Fibroblast of villous mesenchyme (primary cell): Measurements from ENCODE around the gene SOST. TPM values are rescaled to one million over a fixed set of nuclear protein-coding genes. Genes with fewer than 3 reads are reported as not detected.
"Not testable (repeated sequence)": the region's sequence is repeated elsewhere in the genome, so short reads cannot be mapped to it uniquely, and the experiment has no call there.

Source experiments
- DNase-seq: peaks from one replicate; pipeline ENCODE4 v3.0.0-alpha.2; 2010; ENCODE audit warnings: low read depth
- H3K4me3 ChIP-seq: 2 replicates; pipeline ENCODE4 v1.5.1; 2011; ENCODE audit warnings: low read depth, mild to moderate bottlenecking, low read length
- total RNA-seq: library from RNA; depleted of rRNA; stranded (reverse); fragments of >200 nt; gene quantifications from 2 replicates; pipeline ENCODE4 v1.2.3, GENCODE V29; 2012
- TF ChIP-seq, protein P1 (sequence below): IDR thresholded peaks from 2 replicates; pipeline ENCODE4 v1.5.1; 2012; ENCODE audit warnings: low read depth, mild to moderate bottlenecking, low read length; ENCODE audit not compliant: insufficient read depth

Gene SOST
- not detected in 2 replicates for total RNA-seq

DNA sequence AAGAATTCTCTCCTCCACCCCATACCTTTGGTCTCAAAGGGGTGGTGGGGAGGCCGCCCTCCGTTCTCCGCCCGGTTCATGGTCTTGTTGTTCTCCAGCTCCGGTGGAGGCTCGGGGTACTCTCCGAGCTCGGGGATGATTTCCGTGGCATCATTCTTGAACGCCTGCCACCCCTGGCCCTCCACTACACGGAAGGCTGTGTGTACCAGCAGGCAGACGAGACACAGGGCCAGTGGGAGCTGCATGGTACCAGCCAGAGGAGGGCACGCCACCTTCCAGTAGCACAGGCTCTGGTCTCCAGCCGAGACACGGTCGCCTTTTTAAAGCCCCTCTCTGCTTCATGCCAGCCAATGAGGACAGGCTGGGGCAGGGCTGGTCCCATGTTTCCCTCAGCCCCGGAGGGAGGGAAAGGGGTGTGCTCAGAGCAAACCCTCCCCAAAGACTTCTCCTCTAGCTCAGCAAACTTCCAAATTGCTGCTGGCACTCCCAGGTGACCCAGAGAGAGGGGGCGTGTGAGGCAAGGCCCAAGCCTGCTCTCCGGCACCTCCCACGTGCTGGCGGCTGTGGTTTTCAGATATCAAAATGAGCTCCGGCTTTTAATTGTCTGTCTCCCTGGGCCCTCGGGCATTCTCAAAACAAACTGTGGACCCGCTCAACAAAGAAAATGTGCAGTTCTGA, at the start of gene SOST:
Gene SOST (minus strand): TSS at position 295 of the 678 bp plus-strand sequence. CDS start 50 bp downstream, at position 245.
- no peak for DNase-seq
- TF ChIP-seq, protein P1, sequence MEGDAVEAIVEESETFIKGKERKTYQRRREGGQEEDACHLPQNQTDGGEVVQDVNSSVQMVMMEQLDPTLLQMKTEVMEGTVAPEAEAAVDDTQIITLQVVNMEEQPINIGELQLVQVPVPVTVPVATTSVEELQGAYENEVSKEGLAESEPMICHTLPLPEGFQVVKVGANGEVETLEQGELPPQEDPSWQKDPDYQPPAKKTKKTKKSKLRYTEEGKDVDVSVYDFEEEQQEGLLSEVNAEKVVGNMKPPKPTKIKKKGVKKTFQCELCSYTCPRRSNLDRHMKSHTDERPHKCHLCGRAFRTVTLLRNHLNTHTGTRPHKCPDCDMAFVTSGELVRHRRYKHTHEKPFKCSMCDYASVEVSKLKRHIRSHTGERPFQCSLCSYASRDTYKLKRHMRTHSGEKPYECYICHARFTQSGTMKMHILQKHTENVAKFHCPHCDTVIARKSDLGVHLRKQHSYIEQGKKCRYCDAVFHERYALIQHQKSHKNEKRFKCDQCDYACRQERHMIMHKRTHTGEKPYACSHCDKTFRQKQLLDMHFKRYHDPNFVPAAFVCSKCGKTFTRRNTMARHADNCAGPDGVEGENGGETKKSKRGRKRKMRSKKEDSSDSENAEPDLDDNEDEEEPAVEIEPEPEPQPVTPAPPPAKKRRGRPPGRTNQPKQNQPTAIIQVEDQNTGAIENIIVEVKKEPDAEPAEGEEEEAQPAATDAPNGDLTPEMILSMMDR, result no peak
- no peak within 1 kb of the TSS for H3K4me3 ChIP-seq

DNA sequence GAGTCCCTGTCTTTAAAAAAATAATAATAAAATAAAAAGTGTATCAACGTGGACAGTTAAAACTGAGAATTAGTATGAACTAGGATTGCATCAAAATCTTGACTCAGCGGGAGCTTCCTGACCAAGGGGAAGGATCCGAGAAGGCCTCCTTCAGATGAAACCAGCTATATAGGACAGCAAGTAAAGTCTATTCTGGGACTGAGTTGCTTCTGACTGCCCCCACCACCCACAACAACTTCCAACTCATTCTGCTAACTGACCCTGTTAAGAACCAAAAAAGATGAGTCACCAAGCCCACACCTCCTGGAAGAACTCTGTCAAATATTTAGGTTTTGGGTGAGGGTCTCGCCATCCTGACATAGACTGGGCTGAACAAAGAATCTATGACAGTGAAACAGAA, 49.5 kb upstream of the SOST start:
- TF ChIP-seq, protein P1, result no peak
- no peak overlapping the region for H3K4me3 ChIP-seq
- no peak for DNase-seq

DNA sequence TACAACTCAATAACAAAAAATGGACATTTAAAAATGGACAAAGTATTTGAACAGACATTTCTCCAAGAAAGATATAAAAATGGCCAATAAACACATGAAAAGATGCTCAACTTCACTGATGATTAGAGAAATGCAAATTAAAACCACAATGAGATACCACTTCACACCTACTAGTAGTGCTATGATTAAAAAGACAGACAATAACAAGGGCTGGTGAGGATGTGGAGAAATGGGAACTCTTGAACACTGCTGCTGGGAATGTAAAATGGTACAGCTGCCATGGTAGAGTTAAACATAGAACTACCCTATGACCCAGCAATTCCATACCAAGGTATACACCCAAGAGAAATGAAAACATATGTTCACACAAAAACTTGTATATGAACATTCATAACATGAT, 46.5 kb upstream of the SOST start:
- DNase-seq, result no peak
- TF ChIP-seq, protein P1, result no peak
- H3K4me3 ChIP-seq, result no peak overlapping the region

DNA sequence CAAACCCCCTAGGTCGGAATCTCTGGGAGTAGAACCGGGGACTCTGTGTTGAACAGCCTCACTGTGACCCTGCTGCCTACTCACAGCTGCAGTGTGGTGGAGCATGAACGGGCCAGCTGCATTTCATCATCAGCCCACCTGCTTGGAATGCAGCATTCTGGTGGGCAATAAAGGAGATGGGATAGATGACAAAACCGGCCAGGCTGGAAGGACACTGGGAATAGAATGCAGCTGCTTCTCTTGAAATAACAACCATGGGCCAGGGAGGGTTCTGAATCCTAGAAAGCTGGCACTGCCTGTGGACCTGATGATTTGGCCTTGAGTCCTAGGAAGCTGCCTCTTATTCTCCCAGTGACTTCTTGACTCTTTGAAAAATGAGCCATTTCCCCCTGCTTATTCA, 45.2 kb upstream of the SOST start:
- DNase-seq, result no peak
- H3K4me3 ChIP-seq, result no peak overlapping the region
- TF ChIP-seq, protein P1, result no peak

DNA sequence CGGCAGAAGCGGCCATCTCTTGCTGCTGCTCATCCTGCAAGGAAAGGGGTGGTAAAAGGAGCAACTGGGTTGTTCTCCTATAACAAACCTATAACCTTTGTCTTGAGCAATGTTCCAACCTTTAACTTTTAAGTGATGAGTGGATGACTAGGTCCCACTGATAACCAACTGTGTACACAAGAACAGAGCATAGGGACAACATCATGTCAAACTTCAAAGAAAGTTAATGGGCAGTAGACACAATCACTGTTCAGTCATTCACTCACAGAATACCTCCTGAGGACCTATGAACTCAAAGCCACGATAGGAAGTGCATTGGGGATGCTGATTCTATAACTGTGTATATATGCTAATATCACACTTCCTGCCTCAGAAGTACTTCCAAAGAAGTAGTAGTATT, 43.3 kb upstream of the SOST start:
- no peak for DNase-seq
- TF ChIP-seq, protein P1, result no peak
- H3K4me3 ChIP-seq, result no peak overlapping the region

DNA sequence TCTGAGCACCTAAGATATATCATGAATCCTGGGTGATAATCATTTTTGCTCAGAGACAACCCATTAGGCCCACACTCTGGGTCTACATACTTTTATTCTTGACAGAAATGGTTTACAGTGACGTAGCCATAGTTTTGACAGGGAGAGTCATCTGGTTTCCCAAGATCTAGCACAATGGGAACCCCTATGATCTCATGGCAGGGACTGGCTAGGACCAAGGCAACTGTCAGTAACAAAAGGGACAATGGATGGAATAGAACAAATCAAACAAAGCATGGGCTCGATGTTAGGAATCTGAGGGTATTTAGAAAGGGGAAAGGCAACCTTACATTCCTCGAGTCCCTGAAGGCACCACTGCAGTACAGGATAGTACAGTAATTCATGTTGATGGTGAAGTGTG, 42.1 kb upstream of the SOST start:
- TF ChIP-seq, protein P1, result no peak
- no peak overlapping the region for H3K4me3 ChIP-seq
- no peak for DNase-seq

DNA sequence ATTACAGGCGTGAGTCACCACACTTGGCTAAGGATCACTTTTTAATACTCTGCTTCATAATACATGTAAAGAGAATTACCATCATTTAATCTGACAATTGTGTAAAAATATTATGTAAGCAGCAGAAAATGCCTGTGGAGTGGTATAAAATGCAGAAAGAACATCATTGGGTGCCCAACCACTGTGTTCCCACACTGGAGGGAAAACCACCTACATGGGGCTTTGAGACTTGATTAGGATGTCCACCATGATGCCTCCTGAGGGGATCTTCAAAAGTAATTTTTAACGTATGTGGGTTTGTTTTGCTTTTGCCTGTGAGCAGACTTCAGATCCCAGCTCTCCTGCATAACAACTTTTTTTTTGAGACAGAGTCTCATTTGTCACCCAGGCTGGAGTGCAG, 40.5 kb upstream of the SOST start:
- no peak for DNase-seq
- no peak overlapping the region for H3K4me3 ChIP-seq
- TF ChIP-seq, protein P1, result no peak

DNA sequence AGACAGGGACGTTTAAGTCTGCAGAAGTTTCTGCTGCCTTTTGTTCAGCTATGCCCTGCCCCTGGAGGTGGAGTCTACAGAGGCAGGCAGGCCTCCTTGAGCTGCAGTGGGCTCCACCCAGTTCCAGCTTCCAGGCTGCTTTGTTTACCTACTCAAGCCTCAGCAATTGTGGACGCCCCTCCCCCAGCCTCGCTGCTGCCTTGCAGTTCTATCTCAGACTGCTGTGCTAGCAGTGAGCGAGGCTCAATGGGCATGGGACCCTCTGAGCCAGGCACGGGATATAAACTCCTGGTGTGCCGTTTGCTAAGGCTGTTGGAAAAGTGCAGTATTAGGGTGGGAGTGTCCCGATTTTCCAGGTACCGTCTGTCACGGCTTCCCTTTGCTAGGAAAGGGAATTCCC, 39.4 kb upstream of the SOST start:
- H3K4me3 ChIP-seq, DNase-seq: not testable (repeated sequence)

DNA sequence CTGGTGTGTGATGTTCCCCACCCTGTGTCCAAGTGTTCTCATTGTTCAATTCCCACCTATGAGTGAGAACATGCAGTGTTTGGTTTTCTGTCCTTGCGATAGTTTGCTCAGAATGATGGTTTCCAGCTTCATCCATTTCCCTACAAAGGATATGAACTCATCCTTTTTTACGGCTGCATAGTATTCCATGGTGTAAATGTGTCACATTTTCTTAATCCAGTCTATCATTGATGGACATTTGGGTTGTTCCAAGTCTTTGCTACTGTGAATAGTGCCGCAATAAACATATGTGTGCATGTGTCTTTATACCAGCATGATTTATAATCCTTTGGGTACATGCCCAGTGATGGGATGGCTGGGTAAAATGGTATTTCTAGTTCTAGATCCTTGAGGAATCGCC, 34.1 kb upstream of the SOST start:
- not testable (repeated sequence) for H3K4me3 ChIP-seq

More for the DNA sequence above, 34.1 kb upstream of the SOST start:
- DNase-seq, result not testable (repeated sequence)
